ENCODE results near the gene EXOSC10.
"Not testable (repeated sequence)": the region's sequence is repeated elsewhere in the genome, so short reads cannot be mapped to it uniquely, and the experiment has no call there.

Gene EXOSC10

DNA sequence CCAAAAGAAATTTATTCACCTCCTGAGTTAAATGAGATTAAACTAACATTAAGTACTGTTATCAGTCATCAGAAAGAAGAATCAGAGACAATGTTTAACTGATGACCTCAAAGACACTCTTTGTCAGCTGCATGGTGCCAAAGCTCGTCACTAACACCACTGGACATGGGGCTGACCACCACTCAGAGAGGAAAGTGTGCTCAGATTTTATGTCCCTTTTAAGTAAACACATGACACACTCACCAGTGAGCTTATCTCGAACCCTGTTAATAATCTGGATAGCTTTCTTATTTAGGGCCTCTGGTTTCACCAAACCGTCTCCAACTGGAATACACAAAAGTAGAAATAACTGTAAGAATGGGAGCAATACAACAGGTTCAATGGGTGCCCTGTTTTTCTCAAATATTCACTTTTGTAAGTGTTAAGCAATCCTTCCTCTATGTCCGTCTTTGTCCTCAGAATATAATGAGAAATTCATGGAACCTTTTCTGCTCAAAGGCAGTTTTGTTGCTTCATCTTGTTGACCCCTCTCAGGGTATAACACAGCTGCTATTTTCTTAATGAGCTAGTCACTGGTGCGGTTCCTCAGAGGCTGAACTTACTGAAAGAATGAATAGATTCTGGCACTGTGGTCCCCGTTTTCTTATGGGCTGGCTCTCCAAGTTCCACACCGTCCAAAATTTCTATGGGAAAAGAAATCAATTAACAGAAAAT, 9.5 kb upstream of the EXOSC10 start:
- no peak for DNase-seq (ENCODE audit: low read depth)

DNA sequence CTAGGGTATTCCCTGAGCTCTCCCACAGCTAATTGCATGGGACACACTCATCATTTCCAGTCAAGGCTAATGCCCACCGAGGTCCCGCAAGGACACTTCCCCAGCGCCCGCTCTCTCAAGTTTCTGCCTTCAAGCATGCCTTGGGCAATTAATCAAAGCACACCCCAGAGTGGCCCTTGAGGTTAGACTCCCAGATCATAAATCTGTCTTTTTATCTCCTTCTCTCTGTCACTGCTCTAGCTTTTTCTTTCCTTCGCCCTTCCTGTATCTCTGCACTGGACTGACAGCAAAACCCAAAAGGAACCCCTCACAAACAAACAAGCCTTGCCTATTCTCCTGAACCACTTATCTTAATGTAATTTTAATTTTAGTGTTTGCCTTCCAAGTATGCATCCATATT, 7.9 kb upstream of the EXOSC10 start:
- DNase-seq (ENCODE audit: low read depth): no peak

GRCh38 chr1:11105586-11105985, 5.9 kb upstream of the EXOSC10 start:
- DNase-seq (ENCODE audit: low read depth): no peak

DNA sequence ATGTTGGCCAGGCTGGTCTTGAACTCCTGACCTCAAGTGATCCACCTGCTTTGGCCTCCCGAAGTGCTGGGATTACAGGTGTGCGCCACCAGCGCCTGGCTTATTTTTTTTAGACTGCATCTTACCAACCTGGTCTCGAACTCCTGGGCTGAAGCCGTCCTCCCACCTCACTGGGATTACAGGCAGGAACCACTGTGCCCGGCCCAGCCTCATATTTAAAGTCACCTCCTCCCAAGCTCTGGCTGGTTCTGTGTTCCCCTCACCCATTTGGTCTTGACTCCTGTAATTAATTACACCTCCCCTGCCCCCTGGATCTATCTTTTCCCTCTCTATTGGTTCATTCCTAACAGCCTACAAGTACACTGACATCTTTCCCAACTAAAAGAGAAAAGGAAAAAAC, 1.7 kb upstream of the EXOSC10 start:
- DNase-seq (ENCODE audit: low read depth): no peak

GRCh38 chr1:11100806-11101205, 1.1 kb upstream of the EXOSC10 start:
- DNase-seq (ENCODE audit: low read depth): not testable (repeated sequence)

DNA sequence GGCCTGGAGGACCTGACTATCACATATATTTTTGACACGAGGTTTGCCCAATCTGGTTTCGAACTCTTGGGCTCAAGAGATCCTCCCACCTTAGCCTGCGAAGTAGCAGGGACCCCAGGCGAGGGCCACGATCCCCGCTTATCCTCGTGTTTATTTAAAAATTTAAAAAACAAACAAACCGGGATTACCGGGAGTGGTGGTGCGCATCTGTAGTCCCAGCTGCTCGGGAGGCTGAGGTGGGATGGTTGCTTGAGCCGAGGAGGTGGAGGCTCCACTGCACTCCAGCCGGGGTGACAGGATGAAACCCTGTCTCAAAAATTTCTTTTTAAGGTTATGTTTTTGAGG, 452 bp upstream of the EXOSC10 start:
- DNase-seq (ENCODE audit: low read depth): no peak

DNA sequence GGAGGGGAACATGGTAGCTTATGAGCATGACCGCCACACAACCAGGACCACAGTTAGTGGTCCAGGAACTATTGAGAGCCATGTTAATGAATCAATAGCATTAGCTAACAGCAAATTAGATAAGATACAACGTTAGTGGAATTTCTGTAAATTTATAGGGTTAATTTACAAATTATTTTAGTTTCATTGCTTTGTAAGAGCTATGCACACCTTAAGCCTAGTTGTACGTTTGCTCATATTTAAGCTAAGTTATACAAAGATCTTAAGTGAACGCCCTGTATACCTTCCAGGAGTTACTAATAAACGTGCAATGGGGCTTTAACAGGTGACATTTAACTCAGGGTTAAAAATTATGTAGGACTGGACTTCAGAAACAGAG, 749 bp downstream of the EXOSC10 start:
- DNase-seq (ENCODE audit: low read depth): no peak

- not testable (repeated sequence) for DNase-seq (ENCODE audit: low read depth)
Observed at GRCh38 chr1:11083784-11084183, 15.9 kb downstream of the EXOSC10 start.

DNA sequence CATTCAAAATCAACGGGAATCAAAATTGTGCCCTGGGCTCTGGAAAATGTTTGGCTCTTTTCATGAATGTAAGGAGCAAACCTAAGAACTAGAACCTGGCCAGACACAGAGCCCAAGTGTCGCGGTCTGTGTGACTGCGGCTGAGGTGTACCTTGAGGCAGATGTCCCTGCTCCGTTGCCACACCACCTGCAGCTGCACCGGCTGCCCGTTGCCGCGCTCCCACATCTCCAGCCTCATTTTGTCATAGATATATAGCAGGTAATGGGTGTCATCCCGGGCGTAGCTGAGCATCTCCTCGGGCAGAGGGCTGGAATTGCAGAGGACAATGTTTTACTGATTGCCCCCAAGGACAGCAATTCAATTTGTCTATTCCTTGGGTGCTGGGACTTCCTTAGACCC, 18.7 kb downstream of the EXOSC10 start:
- DNase-seq (ENCODE audit: low read depth): no peak

GRCh38 chr1:11078631-11079030, 21.0 kb downstream of the EXOSC10 start:
- DNase-seq (ENCODE audit: low read depth): no peak

DNA sequence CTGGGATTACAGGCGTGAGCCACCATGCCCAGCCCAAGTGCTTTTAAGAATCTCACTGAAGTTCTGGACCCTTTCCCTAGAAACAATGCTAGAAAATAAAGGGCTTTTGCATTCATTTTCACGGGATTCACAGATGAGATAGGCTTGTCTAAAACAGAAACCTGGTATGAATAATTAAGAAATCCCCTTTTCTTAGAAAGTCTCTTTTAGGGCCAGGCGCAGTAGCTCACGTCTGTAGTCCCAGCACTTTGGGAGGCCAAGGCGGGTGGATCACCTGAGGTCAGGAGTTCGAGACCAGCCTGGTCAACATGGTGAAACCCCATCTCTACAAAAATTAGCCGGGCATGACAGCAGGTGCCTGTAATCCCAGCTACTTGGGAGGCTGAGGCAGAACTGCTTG, 26.3 kb downstream of the EXOSC10 start:
- DNase-seq (ENCODE audit: low read depth): not testable (repeated sequence)

DNA sequence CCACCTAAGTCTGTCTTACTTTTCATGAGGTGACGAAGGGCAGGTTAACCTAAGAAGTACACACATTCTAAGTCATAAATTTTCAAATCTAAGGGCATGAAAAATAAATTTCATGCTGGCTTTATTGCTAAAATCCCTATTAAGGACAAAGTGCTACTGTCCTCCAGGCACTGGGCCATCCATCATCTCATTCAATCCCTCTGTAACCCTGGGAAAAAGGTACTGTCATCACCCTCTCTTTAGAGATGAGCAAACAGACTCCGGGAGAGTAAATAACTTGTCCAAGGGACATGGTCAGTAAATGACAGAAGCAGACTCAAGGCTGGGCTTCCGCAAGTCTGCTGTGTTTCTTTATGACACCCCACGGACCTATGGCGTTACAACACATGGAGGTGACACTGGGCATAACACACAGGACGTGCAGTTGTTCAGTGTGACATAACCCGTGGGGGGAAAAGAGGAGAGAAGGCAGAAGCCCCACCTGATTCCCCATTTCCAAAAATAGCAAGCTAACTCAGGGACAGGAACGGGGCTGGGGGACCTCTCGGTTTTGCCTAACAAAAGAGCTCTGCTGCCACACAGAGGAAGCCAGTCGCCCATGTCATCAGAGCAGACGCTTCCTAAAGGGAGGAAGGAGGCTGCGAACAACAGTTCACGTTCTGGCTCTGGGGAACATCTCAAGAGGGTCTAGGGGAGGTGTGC, 27.3 kb downstream of the EXOSC10 start:
- DNase-seq (ENCODE audit: low read depth): no peak

DNA sequence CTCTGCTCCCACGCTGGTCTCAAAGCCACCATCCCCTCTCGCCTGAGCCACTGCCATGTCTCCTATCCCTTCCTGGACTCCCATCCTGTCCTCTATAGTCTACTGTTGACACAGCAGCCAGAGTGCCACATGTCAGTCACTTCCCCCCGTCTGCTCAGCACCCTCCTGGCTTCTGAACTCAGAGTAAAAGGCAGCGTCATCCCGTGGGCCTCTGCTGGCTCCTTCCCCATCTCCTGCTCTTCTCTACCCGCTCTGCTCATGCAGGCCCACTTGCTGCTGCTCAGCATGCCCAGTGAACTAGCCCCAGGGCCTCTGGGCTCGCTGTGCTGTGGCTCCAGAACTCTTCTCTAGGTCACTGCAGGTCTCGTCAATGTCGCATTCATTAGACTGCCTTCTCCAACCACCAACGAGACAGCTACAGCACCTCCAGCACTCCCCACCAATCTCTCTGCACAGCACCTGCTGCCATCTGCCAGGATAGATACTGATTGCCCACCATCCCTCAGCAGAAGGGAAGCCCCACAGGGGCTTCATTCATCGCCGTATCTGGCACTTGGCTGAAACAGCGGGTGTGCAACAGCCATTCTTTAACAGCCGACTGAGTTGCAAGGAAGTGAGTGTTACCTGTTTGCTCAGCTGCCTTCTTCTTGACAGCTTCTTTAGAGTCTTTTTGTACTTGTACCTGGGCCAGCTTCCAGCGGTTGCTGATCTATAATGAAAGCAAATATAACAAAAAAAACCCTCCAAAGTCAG, 28.0 kb downstream of the EXOSC10 start:
- DNase-seq (ENCODE audit: low read depth): no peak

DNA sequence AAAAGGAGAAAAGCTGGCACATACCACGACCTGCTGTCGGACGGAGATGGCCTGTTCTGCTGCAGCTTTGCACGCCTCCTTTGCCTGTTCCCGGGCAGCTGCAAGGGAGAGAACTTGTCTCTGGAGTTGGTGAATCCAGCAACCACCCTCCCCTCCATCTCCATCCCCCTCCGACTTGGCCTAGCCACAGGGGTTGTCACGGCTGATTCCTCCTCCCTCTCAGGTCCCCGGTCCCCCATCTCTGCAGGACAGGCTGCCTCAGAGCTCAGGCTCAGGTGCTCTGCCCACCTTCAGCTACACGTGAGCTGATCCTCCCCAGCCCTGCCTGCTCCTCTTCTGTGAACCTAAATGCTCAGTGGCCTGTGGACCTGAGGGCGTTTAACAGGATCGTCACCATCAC, 28.8 kb downstream of the EXOSC10 start:
- DNase-seq (ENCODE audit: low read depth): no peak

- no peak for DNase-seq (ENCODE audit: low read depth)
Observed at GRCh38 chr1:11068600-11069473, 30.8 kb downstream of the EXOSC10 start.

GRCh38 chr1:11067716-11068599, 31.7 kb downstream of the EXOSC10 start:
- DNase-seq (ENCODE audit: low read depth): no peak

- DNase-seq (ENCODE audit: low read depth): no peak
Observed at GRCh38 chr1:11065796-11066195, 33.9 kb downstream of the EXOSC10 start.

DNA sequence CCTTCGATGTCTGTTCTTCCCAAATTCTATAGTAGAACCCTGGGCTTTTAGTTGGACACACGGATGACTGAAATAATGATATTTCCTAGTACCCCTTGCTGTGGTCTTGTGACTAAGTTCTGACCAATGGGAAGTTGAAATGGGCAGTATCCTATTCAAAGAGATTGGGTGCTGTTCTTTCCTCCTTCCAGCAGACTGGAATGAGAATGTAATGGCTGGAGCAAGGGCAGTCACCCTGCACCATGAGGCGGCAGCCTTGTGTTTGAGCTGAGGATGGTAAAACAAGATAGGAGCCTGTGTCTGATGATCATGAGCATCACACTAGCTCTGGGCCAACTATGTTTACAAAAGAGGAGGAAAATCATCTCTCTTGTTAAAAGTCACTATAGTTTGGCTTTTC, 34.7 kb downstream of the EXOSC10 start:
- DNase-seq (ENCODE audit: low read depth): no peak

- DNase-seq (ENCODE audit: low read depth): not testable (repeated sequence)
Observed at GRCh38 chr1:11063937-11064537, 35.6 kb downstream of the EXOSC10 start.

DNA sequence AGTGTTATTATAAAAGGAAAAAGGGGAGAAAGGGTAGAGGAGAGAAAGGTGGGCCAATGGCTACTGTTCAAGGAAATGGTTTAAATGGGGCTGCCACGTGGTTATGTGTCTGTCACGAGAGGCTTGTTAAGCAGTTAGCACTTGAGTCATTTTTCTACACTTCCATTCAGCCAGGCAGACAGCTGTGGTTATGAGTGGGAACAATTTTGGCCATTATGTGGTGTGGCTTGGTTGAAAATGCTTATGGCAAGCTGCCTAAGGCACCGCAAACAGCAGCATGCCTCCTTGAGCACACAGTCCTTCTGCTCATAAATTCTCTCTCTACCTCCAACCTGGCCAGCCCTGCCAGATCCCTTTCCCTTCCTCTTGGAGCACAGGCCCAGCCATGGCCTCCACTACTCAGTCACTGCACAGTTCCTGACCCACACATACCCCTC, 36.7 kb downstream of the EXOSC10 start:
- no peak for DNase-seq (ENCODE audit: low read depth)
